Keratinocyte (primary cell): ENCODE measurements around the gene CYP17A1. TPM values are rescaled to one million over a fixed set of nuclear protein-coding genes. Genes with fewer than 3 reads are reported as not detected.

Source experiments
- DNase-seq: peaks from one replicate; pipeline ENCODE4 v3.0.0-alpha.2; 2011; ENCODE audit warnings: low read depth, missing footprints, low spot score
- FAIRE-seq: peaks from 2 replicates; lab custom pipeline; 2011; peaks lifted over from hg19 to GRCh38; lab: Jason Lieb, UNC
- H2AFZ ChIP-seq: 2 replicates; pipeline ENCODE4 v1.6.0; 2012; ENCODE audit warnings: low read length, control low read depth, inconsistent platforms; ENCODE audit not compliant: control insufficient read depth
- H3K27ac ChIP-seq: 2 replicates; pipeline ENCODE4 v1.5.1; 2011; ENCODE audit warnings: low read length; ENCODE audit not compliant: control insufficient read depth, insufficient read depth
- H3K27me3 ChIP-seq: 3 replicates; pipeline ENCODE4 v1.6.0; 2011; ENCODE audit warnings: low read length; ENCODE audit not compliant: control insufficient read depth, insufficient read depth; ENCODE audit errors: extremely low read depth
- H3K36me3 ChIP-seq, 2 experiments: 2 replicates in 1 of 2; 3 replicates in 1 of 2; pipeline ENCODE4 v1.5.1; 2011; ENCODE audit warnings: low read length in 2 of 2, mild to moderate bottlenecking in 1 of 2; ENCODE audit not compliant: control insufficient read depth in 2 of 2, insufficient read depth in 2 of 2; ENCODE audit errors: extremely low read depth in 1 of 2
- H3K4me1 ChIP-seq: 3 replicates; pipeline ENCODE4 v1.5.1; 2011; ENCODE audit warnings: low read length; ENCODE audit not compliant: control insufficient read depth, insufficient read depth; ENCODE audit errors: extremely low read depth
- H3K4me2 ChIP-seq: 3 replicates; pipeline ENCODE4 v1.6.0; 2011; ENCODE audit warnings: low read depth, low read length; ENCODE audit not compliant: control insufficient read depth, insufficient read depth; ENCODE audit errors: extremely low read depth
- H3K4me3 ChIP-seq, 3 experiments: fragments of 200-600 bp in 1 of 3; sonication (generic) in 1 of 3; 2 replicates in 2 of 3; 3 replicates in 1 of 3; pipeline ENCODE4 v1.5.1; 2011 to 2016; ENCODE audit warnings: low read length in 3 of 3, mild to moderate bottlenecking in 3 of 3, control low read depth in 2 of 3, inconsistent platforms in 1 of 3, low read depth in 1 of 3, mixed read lengths in 1 of 3, mixed run types in 1 of 3, moderate library complexity in 1 of 3; ENCODE audit not compliant: control insufficient read depth in 2 of 3, insufficient read depth in 2 of 3; ENCODE audit errors: extremely low read depth in 1 of 3
- H3K79me2 ChIP-seq: 2 replicates; pipeline ENCODE4 v1.6.0; 2012; ENCODE audit warnings: low read length; ENCODE audit not compliant: control insufficient read depth, insufficient read depth
- H3K9ac ChIP-seq: 3 replicates; pipeline ENCODE4 v1.6.0; 2011; ENCODE audit warnings: low read length; ENCODE audit not compliant: control insufficient read depth, insufficient read depth; ENCODE audit errors: extremely low read depth
- H3K9me1 ChIP-seq: 3 replicates; pipeline ENCODE4 v1.6.0; 2011; ENCODE audit warnings: low read length; ENCODE audit not compliant: control insufficient read depth, insufficient read depth; ENCODE audit errors: extremely low read depth
- H3K9me3 ChIP-seq: 2 replicates; pipeline ENCODE4 v1.5.1; 2012; ENCODE audit warnings: low read depth, low read length; ENCODE audit not compliant: control insufficient read depth
- H4K20me1 ChIP-seq: 3 replicates; pipeline ENCODE4 v1.6.0; 2011; ENCODE audit warnings: low read length; ENCODE audit not compliant: control insufficient read depth, insufficient read depth; ENCODE audit errors: extremely low read depth
- CTCF ChIP-seq, 3 experiments: IDR thresholded peaks in 1 of 3; conservative IDR thresholded peaks in 1 of 3; optimal IDR thresholded peaks in 1 of 3; 2 replicates in 2 of 3; 3 replicates in 1 of 3; pipeline versions ENCODE3 to v1.5.1; 2011; ENCODE audit warnings: low read length in 3 of 3, mild to moderate bottlenecking in 3 of 3, moderate library complexity in 2 of 3, control low read depth in 1 of 3, inconsistent platforms in 1 of 3; ENCODE audit not compliant: insufficient read depth in 2 of 3; ENCODE audit errors: extremely low read depth in 1 of 3
- EZH2 ChIP-seq: IDR thresholded peaks from one replicate; pipeline ENCODE4 v1.6.1; 2012; ENCODE audit warnings: inconsistent platforms, mild to moderate bottlenecking, low read length, moderate library complexity
- dilution Hi-C: fragments of 300-500 bp; cut with MboI; formaldehyde crosslinking; loops from one replicate; pipeline ENCODE4 v1.7.0; 2020; ENCODE audit warnings: low sequenced_read_pairs; ENCODE audit not compliant: extremely low pct_ligation_motif_present
- polyA plus RNA-seq, 5 experiments: library from polyadenylated mRNA; depleted of rRNA in 3 of 5; stranded (reverse) in 3 of 5; stranded (forward) in 1 of 5; unstranded in 1 of 5; fragments of >200 nt; gene quantifications; 1 replicate in 1 of 5; 2 replicates in 3 of 5; 3 replicates in 1 of 5; pipeline versions ENCODE4 v1.2.1 to v1.2.3, GENCODE V29; 2011 to 2012; ENCODE audit warnings: missing spikeins in 2 of 5, low read depth in 1 of 5, low replicate concordance in 1 of 5

The CYP17A1 gene
- polyA plus RNA-seq, 1 donor (not counting 4 experiments of a cell fraction or from before 2014, with no cell fraction given) = not detected

DNA sequence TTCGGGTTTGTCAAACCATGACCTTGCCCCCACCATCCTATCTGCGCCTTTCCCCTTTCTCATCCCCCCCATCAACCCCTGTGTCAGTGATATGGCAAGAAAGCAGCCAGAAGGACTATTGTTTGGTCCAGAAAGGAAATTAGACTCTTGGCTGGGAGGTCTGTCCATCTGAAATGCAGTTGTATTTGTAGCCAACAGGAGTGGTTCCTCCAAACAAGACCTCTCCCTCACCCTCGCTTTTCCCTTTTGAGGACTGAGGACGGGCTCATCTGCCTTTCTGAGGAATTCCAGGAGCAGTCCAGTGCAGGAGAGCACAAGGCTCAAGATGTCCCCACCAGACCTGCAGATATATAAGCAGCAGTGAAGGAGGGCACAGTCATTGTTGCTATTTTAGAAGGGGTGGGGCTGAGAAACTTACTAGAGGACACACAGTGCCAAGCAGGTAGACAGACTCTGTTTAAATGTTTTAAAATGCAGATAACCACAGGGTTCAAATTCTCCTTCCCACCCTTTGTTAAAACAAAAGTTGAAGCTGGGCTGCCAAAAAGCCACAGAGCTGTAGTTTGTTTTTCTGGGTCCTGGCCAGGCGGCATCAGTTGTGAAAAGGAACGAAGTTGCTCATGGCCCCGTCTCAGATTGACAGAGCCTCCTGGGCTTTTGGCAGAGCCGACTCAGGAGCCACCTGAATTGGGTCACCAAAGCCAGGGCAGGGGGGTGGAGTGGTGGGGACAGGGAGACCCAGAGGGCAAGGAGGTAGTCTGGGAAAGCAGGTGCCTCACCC lies 37.3 kb downstream of the CYP17A1 start:
- no peak overlapping the region for H3K9ac ChIP-seq
- no peak overlapping the region for H3K4me2 ChIP-seq
- H4K20me1 ChIP-seq = no peaks in the 10 kb centered on the region
- dilution Hi-C loops = no loop called here
- no peaks in the 10 kb centered on the region for H3K27me3 ChIP-seq
- no peak for TF ChIP-seq CTCF (optimal IDR thresholded peaks at IDR 0.05 in 1 of 3, IDR thresholded peaks at IDR 0.05 in 1 of 3, conservative IDR thresholded peaks at IDR 0.05 in 1 of 3; ENCODE audit: extremely low read depth in 1 of 3, insufficient read depth in 2 of 3, low read length in 3 of 3)
- TF ChIP-seq EZH2 = no peak
- DNase-seq = no peak
- H3K4me3 ChIP-seq = no peak overlapping the region
- H3K9me3 ChIP-seq = no peaks in the 10 kb centered on the region
- no peaks in the 10 kb centered on the region for H3K9me1 ChIP-seq
- peaks cover 20 to 22% of the 10 kb centered on the region in 2 experiments for H3K36me3 ChIP-seq
- no peak overlapping the region for H2AFZ ChIP-seq
- no peaks in the 10 kb centered on the region for H3K79me2 ChIP-seq
- H3K4me1 ChIP-seq = peaks cover 35% of the 10 kb centered on the region
- no peak overlapping the region for H3K27ac ChIP-seq
- FAIRE-seq = no peak

DNA sequence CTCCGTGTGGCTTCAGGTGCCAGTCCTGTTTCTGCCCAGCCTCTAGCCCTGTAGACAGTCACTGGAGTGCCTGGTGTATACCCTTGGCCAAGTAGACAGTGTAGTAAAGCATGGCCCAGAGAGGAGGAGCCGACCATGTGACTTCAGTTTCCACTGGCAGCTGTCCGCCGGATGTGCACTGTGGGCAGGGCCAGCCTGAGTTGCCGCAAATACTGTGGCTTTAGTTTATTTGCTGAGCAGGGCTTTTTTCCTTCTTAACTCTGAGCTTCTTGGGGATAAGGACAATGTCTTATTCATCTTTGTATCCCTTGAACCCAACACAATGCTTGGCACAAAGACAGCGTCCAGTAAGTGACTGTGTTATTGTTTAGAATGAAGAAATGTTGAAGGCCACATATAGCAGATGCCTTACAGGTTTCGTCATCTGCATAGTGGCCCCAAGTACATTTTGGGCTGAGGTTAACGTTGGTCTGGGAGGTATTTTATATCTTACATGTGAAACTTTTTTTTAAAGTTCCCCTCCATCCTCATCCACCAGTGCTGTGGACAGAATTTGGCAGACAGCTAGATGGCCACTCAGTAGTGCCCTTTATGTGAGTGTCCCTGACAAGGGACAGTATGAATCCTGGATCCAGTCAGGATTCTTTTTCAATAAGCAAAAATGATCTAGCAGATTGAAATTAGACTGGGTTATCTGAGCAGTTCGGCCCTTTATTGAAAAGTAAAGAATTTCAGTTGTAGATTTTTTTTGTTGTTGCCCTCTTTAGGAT lies 40.6 kb downstream of the CYP17A1 start:
- Histone ChIP-seq H3K27ac (no peak overlapping the region), H3K9me1 (no peaks in the 10 kb centered on the region), H3K27me3 (no peaks in the 10 kb centered on the region), H4K20me1 (no peaks in the 10 kb centered on the region), H3K4me2 (peak overlapping the region; percentile 63), H2AFZ (no peak overlapping the region), H3K4me3 (no peak overlapping the region), H3K79me2 (peaks cover 2% of the 10 kb centered on the region), H3K36me3 (peaks cover 16 to 25% of the 10 kb centered on the region in 2 experiments), H3K9ac (no peak overlapping the region), H3K9me3 (no peaks in the 10 kb centered on the region), H3K4me1 (peaks cover 30% of the 10 kb centered on the region)
- no peak for DNase-seq
- no peak for FAIRE-seq
- TF ChIP-seq EZH2 (no peak), CTCF (optimal IDR thresholded peaks at IDR 0.05 in 1 of 3, IDR thresholded peaks at IDR 0.05 in 1 of 3, conservative IDR thresholded peaks at IDR 0.05 in 1 of 3; ENCODE audit: extremely low read depth in 1 of 3, insufficient read depth in 2 of 3, low read length in 3 of 3) (no peak)
- dilution Hi-C loops = no loop called here
